HG03280 (cell line): ENCODE measurements around the gene AGPAT2.

ENCODE experiments used
- ATAC-seq: cut with Tn5 transposase; IDR thresholded peaks from one replicate; pipeline ENCODE4 v1.9.1; 2021; ENCODE audit warnings: mild to moderate bottlenecking, moderate library complexity; ENCODE audit not compliant: unreplicated experiment

AGPAT2 gene

GRCh38 chr9:136629001-136629878, 58.0 kb downstream of the AGPAT2 start:
- no peak for ATAC-seq

- ATAC-seq = no peak
These were observed 59.0 kb downstream of the AGPAT2 start for GRCh38 chr9:136628268-136628667.

GRCh38 chr9:136627703-136628102, 59.6 kb downstream of the AGPAT2 start:
- ATAC-seq = no peak

- no peak for ATAC-seq
These were observed 60.3 kb downstream of the AGPAT2 start for GRCh38 chr9:136626740-136627642.

GRCh38 chr9:136626066-136626725, 61.1 kb downstream of the AGPAT2 start:
- ATAC-seq = no peak

GRCh38 chr9:136625101-136626065, 61.9 kb downstream of the AGPAT2 start:
- no peak for ATAC-seq

- no peak for ATAC-seq
These were observed 62.9 kb downstream of the AGPAT2 start for GRCh38 chr9:136624184-136624951.

- no peak for ATAC-seq
These were observed 63.4 kb downstream of the AGPAT2 start for GRCh38 chr9:136623842-136624183.
